Neuronal stem cell (in vitro differentiated cells): ENCODE measurements around the gene CBL.

ENCODE experiments used
- DNase-seq: peaks from one replicate; pipeline ENCODE4 v3.0.0-alpha.2; 2013; ENCODE audit warnings: low spot score
- H2AFZ ChIP-seq: one replicate; pipeline ENCODE4 v1.6.1; 2013; ENCODE audit warnings: mild to moderate bottlenecking, low read length, inconsistent platforms
- H2AK5ac ChIP-seq: 2 replicates; pipeline ENCODE4 v1.6.1; 2013; ENCODE audit warnings: low read depth, mild to moderate bottlenecking, inconsistent platforms, low read length, moderate library complexity, mixed read lengths
- H2BK120ac ChIP-seq: 2 replicates; pipeline ENCODE4 v1.6.1; 2013; ENCODE audit warnings: low read depth, mild to moderate bottlenecking, inconsistent platforms, low read length, moderate library complexity, mixed read lengths
- H2BK12ac ChIP-seq: one replicate; pipeline ENCODE4 v1.6.1; 2013; ENCODE audit warnings: low read length, inconsistent platforms
- H2BK15ac ChIP-seq: 2 replicates; pipeline ENCODE4 v1.6.1; 2013; ENCODE audit warnings: mild to moderate bottlenecking, low read length, inconsistent platforms, mixed read lengths
- H2BK5ac ChIP-seq: one replicate; pipeline ENCODE4 v1.6.1; 2013; ENCODE audit warnings: inconsistent platforms, mild to moderate bottlenecking, low read length, moderate library complexity
- H3K14ac ChIP-seq: one replicate; pipeline ENCODE4 v1.6.1; 2013; ENCODE audit warnings: low read length, inconsistent platforms
- H3K18ac ChIP-seq: 2 replicates; pipeline ENCODE4 v1.6.1; 2013; ENCODE audit warnings: low read length, inconsistent platforms
- H3K23ac ChIP-seq: 2 replicates; pipeline ENCODE4 v1.6.1; 2013; ENCODE audit warnings: low read depth, mild to moderate bottlenecking, mixed read lengths, low read length, inconsistent platforms; ENCODE audit not compliant: poor library complexity
- H3K27ac ChIP-seq: replicated peaks from 3 replicates; pipeline ENCODE4 v1.5.1; 2013; ENCODE audit warnings: low read length, inconsistent platforms
- H3K27me3 ChIP-seq, 3 experiments: 2 replicates each; pipeline ENCODE4 v1.6.1; 2013; ENCODE audit warnings: low read length in 3 of 3, mild to moderate bottlenecking in 2 of 3, inconsistent platforms in 1 of 3, low read depth in 1 of 3, mixed read lengths in 1 of 3, moderate library complexity in 1 of 3; ENCODE audit not compliant: control insufficient read depth in 3 of 3, insufficient read depth in 3 of 3
- H3K36me3 ChIP-seq, 2 donors: replicated peaks in 1 of 2; 2 replicates each; pipeline ENCODE4 v1.6.1; 2013; ENCODE audit warnings: low read length in 2 of 2; ENCODE audit not compliant: control insufficient read depth in 2 of 2, insufficient read depth in 2 of 2
- H3K4ac ChIP-seq: 2 replicates; pipeline ENCODE4 v1.6.1; 2013; ENCODE audit warnings: inconsistent platforms, mild to moderate bottlenecking, low read length, moderate library complexity
- H3K4me1 ChIP-seq, 2 donors: 1 replicate in 1 of 2; 2 replicates in 1 of 2; pipeline ENCODE4 v1.6.1; 2013; ENCODE audit warnings: low read length in 2 of 2, low read depth in 1 of 2; ENCODE audit not compliant: control insufficient read depth in 2 of 2, insufficient read depth in 1 of 2
- H3K4me2 ChIP-seq: one replicate; pipeline ENCODE4 v1.6.1; 2013; ENCODE audit warnings: mild to moderate bottlenecking, low read length, inconsistent platforms; ENCODE audit not compliant: insufficient read depth, poor library complexity, severe bottlenecking
- H3K4me3 ChIP-seq, 2 donors: 2 replicates each; pipeline ENCODE4 v1.5.1; 2013; ENCODE audit warnings: low read length in 2 of 2, mild to moderate bottlenecking in 2 of 2, inconsistent platforms in 1 of 2, moderate library complexity in 1 of 2
- H3K79me1 ChIP-seq: one replicate; pipeline ENCODE4 v1.6.1; 2013; ENCODE audit warnings: low read depth, mild to moderate bottlenecking, inconsistent platforms, low read length, moderate library complexity
- H3K9ac ChIP-seq: one replicate; pipeline ENCODE4 v1.6.1; 2013; ENCODE audit warnings: mild to moderate bottlenecking, low read depth, low read length, inconsistent platforms; ENCODE audit not compliant: poor library complexity
- H3K9me3 ChIP-seq, 2 donors: replicated peaks in 1 of 2; 2 replicates each; pipeline versions ENCODE3 to v1.6.1; 2013; ENCODE audit warnings: low read length in 2 of 2, mild to moderate bottlenecking in 2 of 2, inconsistent platforms in 1 of 2, low read depth in 1 of 2, mixed read lengths in 1 of 2, moderate library complexity in 1 of 2; ENCODE audit not compliant: control insufficient read depth in 2 of 2, insufficient read depth in 1 of 2
- H4K8ac ChIP-seq: one replicate; pipeline ENCODE4 v1.6.1; 2013; ENCODE audit warnings: low read depth, mild to moderate bottlenecking, inconsistent platforms, low read length, moderate library complexity
- H4K91ac ChIP-seq: one replicate; pipeline ENCODE4 v1.6.1; 2013; ENCODE audit warnings: low read length, low read depth, mild to moderate bottlenecking, inconsistent platforms; ENCODE audit not compliant: poor library complexity
- WGBS, 2 donors: extraction: QIAGEN DNeasy Blood & Tissue Kit; methylation state at CpG; one replicate each; pipeline ENCODE4 v1.1.7; 2013; ENCODE audit warnings: missing lambda C conversion rate in 2 of 2, mixed read lengths in 1 of 2; ENCODE audit not compliant: insufficient read length in 2 of 2, insufficient replicate concordance in 1 of 2; ENCODE audit errors: extremely low coverage in 2 of 2; 5-methylcytosine and 5-hydroxymethylcytosine counted together

CBL gene

DNA sequence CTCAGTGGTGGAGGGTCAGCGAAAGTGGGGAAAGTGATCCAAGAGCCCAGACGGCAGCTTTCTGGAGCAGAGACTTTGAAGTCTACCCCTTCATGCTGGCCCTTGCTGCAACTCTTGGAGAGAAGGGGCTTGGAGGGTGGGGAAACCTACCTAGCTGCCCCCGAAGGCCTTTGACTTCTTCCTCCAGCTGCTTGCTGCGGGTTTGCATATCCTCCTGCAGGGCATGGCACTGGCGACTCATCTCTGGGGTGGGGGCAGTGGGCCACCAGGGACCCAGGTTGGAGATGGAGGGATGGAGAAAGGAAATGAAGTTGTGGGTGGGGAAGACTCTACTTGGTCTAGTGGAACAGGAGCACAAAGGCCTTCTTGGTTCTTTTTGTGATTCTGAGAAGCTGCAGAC, 13.1 kb upstream of the CBL start:
- no peak overlapping the region for H3K9ac ChIP-seq
- H3K9me3 ChIP-seq = no peaks in the 10 kb centered on the region
- DNase-seq = no peak
- H3K4me1 ChIP-seq = no peaks in the 10 kb centered on the region
- no peak overlapping the region for H3K23ac ChIP-seq
- no peak overlapping the region for H2BK15ac ChIP-seq
- H3K4me2 ChIP-seq = no peak overlapping the region
- H2BK5ac ChIP-seq = no peak overlapping the region
- H3K14ac ChIP-seq = no peak overlapping the region
- no peak overlapping the region for H2BK12ac ChIP-seq
- H3K27ac ChIP-seq = no peak overlapping the region
- peaks cover 0 to 40% (median 0%) of the 10 kb centered on the region in 3 experiments for H3K27me3 ChIP-seq
- no peak overlapping the region for H3K4me3 ChIP-seq
- H3K79me1 ChIP-seq = peaks cover 2% of the 10 kb centered on the region
- no CpG with 5 or more reads among the region's 5 CpGs for WGBS, 2 donors
- no peak overlapping the region for H4K91ac ChIP-seq
- H2AK5ac ChIP-seq = no peak overlapping the region
- no peak overlapping the region for H3K4ac ChIP-seq
- H3K18ac ChIP-seq = no peak overlapping the region
- H4K8ac ChIP-seq = no peak overlapping the region
- H2AFZ ChIP-seq = no peak overlapping the region
- no peak overlapping the region for H2BK120ac ChIP-seq
- no peaks in the 10 kb centered on the region for H3K36me3 ChIP-seq

DNA sequence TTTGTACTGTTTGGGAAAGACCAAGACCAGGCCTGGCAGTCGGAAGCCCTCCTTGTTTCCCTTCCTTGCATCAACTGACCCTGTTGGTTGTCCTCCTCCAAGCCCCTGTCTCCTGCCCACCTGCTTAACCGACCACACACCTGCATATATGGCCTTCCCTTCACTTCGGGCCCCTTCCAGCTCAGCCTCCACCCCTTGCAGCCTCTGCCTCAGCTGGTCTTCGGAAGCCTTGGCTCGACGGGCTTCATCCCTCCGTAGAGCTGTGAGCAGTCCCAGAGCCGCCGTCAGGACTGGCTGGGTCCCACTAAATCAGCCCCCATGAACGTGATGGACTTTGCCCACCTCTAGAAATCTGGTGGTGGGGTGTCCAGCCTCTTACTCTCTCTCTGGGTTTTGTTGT, 12.5 kb upstream of the CBL start:
- H3K79me1 ChIP-seq = peaks cover 2% of the 10 kb centered on the region
- H3K4me3 ChIP-seq = no peak overlapping the region
- no peak overlapping the region for H3K4ac ChIP-seq
- no peaks in the 10 kb centered on the region for H3K4me1 ChIP-seq
- no peak overlapping the region for H3K4me2 ChIP-seq
- H3K18ac ChIP-seq = no peak overlapping the region
- no peak overlapping the region for H2BK12ac ChIP-seq
- H4K8ac ChIP-seq = no peak overlapping the region
- H2AK5ac ChIP-seq = no peak overlapping the region
- WGBS, 2 donors = no CpG with 5 or more reads among the region's 10 CpGs
- no peak overlapping the region for H2AFZ ChIP-seq
- no peaks in the 10 kb centered on the region for H3K36me3 ChIP-seq
- H3K14ac ChIP-seq = no peak overlapping the region
- H2BK5ac ChIP-seq = no peak overlapping the region
- no peak overlapping the region for H3K23ac ChIP-seq
- H2BK15ac ChIP-seq = no peak overlapping the region
- no peaks in the 10 kb centered on the region for H3K9me3 ChIP-seq
- no peak overlapping the region for H4K91ac ChIP-seq
- no peak overlapping the region for H3K27ac ChIP-seq
- H3K9ac ChIP-seq = no peak overlapping the region
- H3K27me3 ChIP-seq = peaks cover 0 to 34% (median 0%) of the 10 kb centered on the region in 3 experiments
- no peak overlapping the region for H2BK120ac ChIP-seq
- no peak for DNase-seq

- Histone ChIP-seq H3K9ac (no peak overlapping the region), H3K27ac (no peak overlapping the region), H3K4ac (no peak overlapping the region), H4K91ac (no peak overlapping the region), H3K4me2 (no peak overlapping the region), H3K27me3 (peaks cover 0 to 24% (median 0%) of the 10 kb centered on the region in 3 experiments), H3K14ac (no peak overlapping the region), H2BK15ac (no peak overlapping the region), H3K9me3 (no peaks in the 10 kb centered on the region), H2BK12ac (no peak overlapping the region), H3K36me3 (no peaks in the 10 kb centered on the region), H2BK120ac (no peak overlapping the region), H2BK5ac (no peak overlapping the region), H2AFZ (no peak overlapping the region), H3K18ac (no peak overlapping the region), H3K23ac (no peak overlapping the region), H3K4me1 (no peaks in the 10 kb centered on the region), H2AK5ac (no peak overlapping the region), H3K79me1 (no peaks in the 10 kb centered on the region), H3K4me3 (no peak overlapping the region), H4K8ac (no peak overlapping the region)
- no peak for DNase-seq
- no CpG with 5 or more reads among the region's 7 CpGs for WGBS, 2 donors
Measured at GRCh38 chr11:119194811-119195440, 11.2 kb upstream of the CBL start.

- no peaks in the 10 kb centered on the region for H3K79me1 ChIP-seq
- H3K27me3 ChIP-seq = peaks cover 0 to 18% (median 0%) of the 10 kb centered on the region in 3 experiments
- no peak overlapping the region for H2AK5ac ChIP-seq
- H2BK120ac ChIP-seq = no peak overlapping the region
- no peak overlapping the region for H3K4ac ChIP-seq
- no peak overlapping the region for H3K4me3 ChIP-seq
- H3K23ac ChIP-seq = no peak overlapping the region
- no peaks in the 10 kb centered on the region for H3K9me3 ChIP-seq
- no peak overlapping the region for H3K9ac ChIP-seq
- H3K18ac ChIP-seq = no peak overlapping the region
- no peak for DNase-seq
- no peak overlapping the region for H3K27ac ChIP-seq
- WGBS, 2 donors = no CpG with 5 or more reads among the region's 6 CpGs
- H2BK12ac ChIP-seq = no peak overlapping the region
- H2BK5ac ChIP-seq = no peak overlapping the region
- H2AFZ ChIP-seq = peak overlapping the region; percentile 63
- H2BK15ac ChIP-seq = no peak overlapping the region
- H4K91ac ChIP-seq = no peak overlapping the region
- no peak overlapping the region for H3K4me2 ChIP-seq
- no peaks in the 10 kb centered on the region for H3K4me1 ChIP-seq
- no peak overlapping the region for H4K8ac ChIP-seq
- no peak overlapping the region for H3K14ac ChIP-seq
- no peaks in the 10 kb centered on the region for H3K36me3 ChIP-seq
Measured at GRCh38 chr11:119195680-119196079, 10.5 kb upstream of the CBL start.
